Kasumi-1 (cell line): ENCODE results near the gene TMCO4.
A peak's percentile ranks its signal among the peaks of the same experiment; 100 is the strongest.

ENCODE experiments used
- DNase-seq, 2 experiments: peaks; one replicate each; lab custom pipeline; 2025; lab: John Stamatoyannopoulos, UW

The TMCO4 gene

DNA sequence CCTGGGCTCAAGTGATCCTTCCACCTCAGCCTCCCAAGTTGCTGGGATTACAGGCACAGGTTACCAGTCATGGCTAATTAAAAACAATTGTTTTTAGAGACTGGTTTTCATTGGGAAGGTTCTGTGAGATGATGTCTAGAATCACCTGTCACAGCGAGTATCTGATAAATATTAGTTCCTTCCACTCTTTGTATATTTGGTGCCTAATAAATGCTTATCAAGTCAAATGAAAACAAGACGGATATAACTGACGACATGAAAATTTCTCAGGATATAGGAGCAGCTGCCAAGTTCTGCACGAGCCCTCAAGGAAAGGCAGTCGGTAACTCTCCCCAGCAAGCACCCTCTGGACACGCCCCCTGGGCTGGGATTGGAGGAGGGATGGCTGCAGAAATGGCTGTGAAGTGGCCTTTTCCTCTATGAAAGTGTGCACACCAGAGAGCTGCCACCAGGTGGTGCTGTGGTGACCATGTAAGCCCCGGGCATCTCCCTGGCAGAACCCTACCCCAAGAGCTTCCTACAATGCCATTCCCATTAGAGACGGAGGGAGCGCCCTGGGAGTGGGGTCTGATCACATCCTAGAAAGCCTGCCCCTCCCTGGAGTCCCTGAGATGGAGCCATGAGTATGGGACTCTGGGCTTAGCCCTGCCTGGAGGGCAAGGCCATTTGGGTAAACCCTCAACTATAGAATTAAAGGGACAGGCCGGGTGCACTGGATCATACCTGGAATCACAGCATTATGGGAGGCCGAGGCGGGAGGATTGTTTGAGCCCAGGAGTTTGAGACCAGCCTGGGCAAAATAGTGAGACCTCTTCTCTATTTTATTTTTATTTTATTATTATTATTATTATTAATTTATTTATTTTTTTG lies 84.1 kb downstream of the TMCO4 start:
- DNase-seq: peak; percentile 92

DNA sequence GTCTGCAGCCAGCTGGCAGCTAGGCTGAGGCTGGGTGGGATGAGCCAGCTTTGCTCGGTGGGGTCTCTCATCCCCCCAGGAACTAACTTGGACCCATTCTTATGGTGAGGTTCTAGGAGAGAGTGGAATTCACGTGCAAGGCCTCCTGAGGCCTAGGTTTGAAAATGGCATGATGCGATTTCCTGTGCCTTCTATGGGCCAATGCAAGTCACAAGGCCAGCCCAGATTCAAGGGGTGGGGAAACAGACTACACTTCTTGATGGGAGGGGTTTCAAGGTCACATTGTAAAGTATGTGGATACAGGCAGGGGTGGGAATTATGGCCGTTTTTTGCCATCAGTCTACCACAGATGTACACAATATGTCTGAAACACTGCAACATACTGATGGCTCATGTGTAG lies 86.8 kb downstream of the TMCO4 start:
- DNase-seq: no peak

DNA sequence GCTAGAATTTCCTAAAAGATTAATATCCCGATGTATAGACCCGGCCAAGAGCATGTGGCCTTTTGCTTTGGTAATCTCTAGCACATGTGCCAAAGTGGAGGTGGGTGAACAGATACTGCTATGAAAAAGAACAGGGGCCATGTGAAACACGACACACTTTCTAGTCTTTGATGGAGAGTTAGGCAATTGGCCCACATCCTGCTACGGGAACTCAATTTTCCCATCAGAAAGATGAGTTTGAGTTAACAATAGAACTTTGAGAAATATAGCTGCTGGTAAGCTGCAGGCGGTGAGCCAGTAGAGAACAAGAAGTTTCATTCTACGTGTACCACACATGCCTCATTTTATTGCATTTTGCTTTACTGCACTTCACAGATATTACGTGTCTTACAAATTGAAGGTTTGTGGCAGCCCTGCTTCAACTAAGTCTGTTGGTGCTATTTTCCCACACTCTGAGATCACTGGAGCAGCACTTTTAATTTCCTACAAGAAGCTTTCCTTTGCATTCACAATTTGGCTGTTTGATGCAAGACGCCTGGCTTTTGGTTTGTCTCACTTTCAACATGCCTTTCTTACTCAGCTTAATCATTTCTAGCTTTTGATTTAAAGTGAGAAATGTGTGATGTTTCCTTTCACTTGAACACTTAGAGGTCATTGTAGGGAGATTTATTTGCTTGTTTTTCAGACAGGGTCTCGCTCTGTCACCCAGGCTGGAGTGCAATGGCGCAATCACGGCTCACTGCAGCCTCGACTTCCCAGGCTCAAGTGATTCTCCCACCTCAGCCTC lies 88.7 kb downstream of the TMCO4 start:
- DNase-seq: no peak

- DNase-seq: no peak
Measured at GRCh38 chr1:19709260-19709793, 90.4 kb downstream of the TMCO4 start.

DNA sequence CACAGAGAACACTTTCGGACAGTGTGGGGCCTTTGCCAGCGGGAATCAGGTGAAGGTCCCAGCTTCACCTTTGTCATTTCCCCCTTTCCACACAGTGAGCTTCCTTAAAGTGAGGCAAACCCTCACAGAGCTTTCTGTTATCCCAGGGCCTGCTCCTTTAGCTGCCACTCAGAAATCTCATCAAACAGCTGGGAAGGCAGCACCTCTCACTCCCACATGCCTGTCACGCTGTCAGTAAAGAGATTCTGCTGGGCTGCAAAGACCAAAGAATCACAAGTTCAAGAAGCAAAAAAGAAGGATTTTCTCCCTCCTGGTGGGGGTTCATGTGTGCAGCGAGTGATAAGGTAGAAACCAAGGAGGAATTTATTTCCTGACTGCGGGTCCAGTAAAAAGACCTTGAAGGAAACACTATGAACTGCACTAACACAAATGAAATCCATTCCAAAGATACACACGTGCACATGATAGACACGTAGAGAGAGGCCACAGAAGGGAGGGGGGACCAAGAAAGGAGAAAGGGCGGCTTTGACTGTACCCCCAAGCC lies 91.1 kb downstream of the TMCO4 start:
- no peak for DNase-seq

DNA sequence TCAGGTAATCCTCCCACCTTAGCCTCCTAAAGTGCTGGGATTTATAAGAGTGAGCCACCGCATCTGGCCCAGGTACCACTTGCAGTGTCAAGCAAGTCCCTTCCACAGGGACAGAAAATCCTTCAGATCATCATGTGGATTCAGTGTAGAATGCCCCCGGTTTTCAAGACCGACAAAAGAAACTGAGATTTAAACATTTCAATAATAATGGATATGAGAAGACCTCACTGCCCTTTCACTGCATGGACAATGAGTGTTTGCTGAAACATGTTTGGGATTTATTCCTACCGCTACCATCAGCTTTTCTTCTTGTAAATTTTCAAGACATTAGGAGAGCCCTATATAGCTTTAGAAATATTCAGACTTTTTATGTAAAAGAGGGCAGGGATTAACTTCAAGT lies 93.6 kb downstream of the TMCO4 start:
- no peak for DNase-seq

- DNase-seq: no peak
Measured at GRCh38 chr1:19705464-19705863, 94.3 kb downstream of the TMCO4 start.

DNA sequence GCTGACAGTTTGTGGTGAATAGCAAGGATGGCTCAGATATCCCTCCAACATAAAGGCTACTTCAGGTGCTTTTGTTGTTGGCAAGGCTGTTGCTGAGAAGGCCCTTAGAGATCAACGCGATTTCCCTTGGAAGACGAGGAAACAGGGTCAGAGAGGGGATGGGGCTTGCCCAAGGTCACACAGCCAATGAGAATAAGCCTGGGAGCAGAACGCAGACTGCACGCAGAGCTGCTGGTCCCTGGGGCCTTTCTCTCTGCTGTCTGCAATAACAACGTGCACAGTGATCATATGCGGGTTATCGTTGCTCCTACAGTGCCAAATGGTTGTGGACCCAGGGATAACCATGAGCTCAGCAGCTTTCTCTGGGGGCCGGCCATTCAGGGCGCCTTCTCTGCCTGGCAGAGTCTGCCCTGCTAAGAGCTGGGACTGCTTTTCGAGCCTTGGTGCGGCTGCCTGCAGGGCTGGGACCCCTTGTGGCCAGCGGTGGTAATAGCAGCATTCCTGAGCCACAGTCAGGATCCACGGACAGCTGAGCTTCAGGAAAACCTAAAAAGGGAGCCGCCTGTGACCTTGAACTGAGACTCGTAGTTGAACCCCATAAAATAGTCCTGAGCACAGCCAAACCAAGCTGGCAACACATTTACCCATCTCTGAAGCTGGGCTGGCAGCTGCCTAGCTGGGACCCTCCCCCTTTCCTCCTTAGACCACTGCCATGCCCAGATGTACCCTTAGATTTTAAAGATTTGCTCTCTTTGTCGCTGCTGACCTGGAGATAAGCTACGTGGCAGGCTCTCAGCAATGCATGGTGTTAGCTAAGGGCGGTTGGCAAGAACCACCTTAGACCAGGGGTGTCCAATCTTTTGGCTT lies 95.2 kb downstream of the TMCO4 start:
- DNase-seq: peak; percentile 30 to 49

GRCh38 chr1:19703280-19703679 lies 96.4 kb downstream of the TMCO4 start:
- no peak for DNase-seq

DNA sequence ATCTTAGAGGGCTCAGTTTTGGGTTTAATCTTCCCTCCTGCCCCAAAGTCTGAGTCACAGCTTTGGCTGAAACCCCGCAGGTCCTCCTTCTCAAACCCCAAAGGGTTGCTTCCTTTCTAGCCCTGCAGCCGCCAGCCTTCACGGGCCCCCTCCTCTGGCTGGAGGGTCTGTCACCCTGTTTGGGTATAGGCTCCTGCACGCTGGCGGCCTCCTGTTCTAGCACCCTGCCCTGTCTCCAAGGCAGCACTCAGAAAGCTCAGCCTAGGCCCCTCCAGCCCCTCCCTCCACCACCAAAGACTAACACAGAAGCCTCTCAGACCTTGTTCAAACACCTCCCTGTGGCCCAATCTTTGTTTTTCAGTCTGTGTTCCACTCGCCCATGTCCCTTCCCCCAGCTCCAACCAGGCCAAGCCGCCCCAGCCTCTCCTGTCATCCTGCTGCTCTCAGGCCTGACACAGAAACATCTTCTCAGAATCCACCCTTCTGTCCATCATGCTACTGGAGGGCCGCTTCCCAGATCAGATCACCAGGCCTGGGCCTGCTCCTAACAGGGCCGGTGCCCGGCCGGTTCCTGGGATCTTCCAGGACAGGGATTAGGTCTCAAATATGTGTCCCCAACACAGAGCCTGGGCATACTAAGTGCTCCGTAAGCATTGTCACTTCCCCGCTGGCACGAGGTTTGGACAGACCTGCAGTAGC lies 99.5 kb downstream of the TMCO4 start:
- DNase-seq: no peak

GRCh38 chr1:19698181-19698580 lies 101.5 kb downstream of the TMCO4 start:
- no peak for DNase-seq

- DNase-seq: no peak
Measured at GRCh38 chr1:19696820-19697219, 102.9 kb downstream of the TMCO4 start.

DNA sequence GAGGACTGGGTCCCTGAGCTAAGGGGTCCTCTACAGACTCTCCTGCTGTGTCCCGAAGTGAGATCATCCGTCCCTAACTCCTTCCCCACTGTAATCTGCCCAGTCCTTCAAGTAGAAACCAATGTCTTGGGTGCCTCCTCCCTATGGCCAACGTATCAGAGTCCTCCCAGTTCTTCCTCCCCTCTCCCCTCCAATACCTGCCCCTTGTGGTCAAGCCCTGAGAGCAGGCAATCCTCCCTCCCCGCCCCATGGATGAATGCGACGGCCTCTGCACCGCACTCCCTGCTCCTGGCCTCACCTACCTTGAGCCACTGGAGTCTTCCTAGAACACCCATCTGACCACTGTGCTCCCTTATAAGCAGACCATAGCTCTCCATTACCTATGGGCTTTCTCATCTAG lies 103.9 kb downstream of the TMCO4 start:
- no peak for DNase-seq

GRCh38 chr1:19694298-19694697 lies 105.4 kb downstream of the TMCO4 start:
- no peak for DNase-seq

DNA sequence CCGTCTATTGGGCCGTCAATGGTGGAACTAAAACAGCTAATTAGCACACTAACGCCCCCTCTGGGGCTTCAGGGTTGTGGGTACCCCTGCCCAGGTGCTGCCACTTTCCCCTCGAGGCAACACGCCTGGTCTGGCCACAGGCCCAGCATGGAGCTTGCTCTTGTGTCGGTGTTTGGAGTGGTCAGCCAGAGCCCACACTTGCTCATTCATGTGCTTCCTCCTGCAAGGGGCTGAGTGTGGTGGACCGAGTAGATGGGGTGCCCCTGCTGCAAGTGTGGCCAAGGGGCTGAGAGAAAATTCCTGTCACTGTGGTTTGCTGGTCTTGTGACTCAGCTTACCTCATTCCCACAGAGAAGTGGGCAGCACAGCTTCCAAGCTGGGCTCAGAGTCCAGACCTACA lies 109.4 kb downstream of the TMCO4 start:
- DNase-seq: no peak

DNA sequence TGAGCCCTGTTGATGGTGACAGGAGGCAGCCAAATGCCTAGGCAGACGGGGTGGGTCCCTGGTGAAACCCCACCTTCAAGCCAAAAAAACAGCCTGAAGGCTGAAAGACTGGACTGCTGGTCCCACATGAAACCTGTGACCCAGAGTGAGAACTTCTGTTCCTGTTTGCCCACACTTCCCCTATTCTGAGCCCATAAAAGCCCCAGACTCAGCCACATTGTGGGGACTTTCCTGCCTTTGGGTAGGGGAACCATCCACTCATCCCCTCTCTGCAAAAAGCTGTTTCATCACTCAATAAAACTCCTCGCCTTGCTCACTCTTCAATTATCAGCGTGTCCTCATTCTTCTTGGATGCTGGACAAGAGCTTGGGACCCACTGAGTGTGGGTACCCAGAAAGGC lies 109.9 kb downstream of the TMCO4 start:
- DNase-seq: no peak

DNA sequence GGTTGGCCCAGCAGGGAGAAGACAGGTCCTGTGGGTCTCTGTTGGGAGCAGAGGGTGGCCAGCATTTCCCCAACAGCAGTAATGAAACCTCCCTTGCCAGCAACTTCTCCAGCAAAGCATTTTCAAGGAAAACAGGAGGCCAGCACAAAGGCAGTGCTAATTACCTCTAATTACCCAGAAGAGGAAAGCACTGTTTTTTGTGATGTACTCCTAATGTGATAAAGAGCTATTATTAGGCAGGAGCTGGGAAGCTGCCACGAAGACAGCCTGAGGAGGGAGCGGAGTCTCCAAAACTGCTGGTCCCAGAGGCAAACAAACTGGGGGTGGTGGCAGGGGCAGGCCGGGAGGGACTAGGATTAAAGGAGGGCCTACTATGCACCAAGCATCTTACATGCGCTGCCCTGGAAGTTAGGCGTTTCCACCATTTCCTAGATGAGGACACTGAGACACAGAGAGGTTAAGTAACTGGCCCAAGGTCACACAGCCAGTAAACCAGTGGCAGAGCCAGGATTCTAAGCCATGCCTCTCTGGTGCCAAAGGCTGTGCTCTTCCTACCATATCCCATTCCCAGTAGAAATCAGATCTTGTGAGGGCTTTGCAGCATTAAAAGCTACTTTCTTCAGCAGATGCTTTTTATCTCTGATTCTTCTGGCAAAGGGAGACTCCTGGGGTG lies 110.5 kb downstream of the TMCO4 start:
- no peak for DNase-seq

GRCh38 chr1:19688041-19688842 lies 111.5 kb downstream of the TMCO4 start:
- DNase-seq: no peak

GRCh38 chr1:19687414-19687813 lies 112.3 kb downstream of the TMCO4 start:
- DNase-seq: no peak

DNA sequence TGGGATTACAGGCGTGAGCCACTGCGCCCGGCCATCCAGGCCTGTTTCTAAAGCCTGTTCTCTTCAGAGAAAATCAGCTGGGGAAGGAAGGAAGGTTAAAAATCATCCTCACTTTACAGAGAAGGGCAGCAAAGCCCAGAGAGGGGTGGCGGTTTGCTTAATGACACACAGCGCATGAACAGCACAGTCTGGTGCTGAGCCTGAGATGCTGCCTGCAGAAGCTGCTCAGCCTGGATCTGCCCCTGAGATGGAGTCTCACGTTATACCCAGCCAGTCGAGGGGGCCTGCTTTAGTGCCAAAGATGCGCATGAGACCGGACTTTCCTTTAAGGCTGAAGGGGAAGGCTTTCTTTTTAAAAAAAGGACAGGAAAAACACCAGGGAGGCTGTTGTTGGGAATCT lies 113.7 kb downstream of the TMCO4 start:
- no peak for DNase-seq
